ENCODE results near the gene PDE4D. TPM values are rescaled to one million over a fixed set of nuclear protein-coding genes. Genes with fewer than 3 reads are reported as not detected.

The PDE4D gene
- total RNA-seq, 1 experiment from 2014 or later, result 11.6 TPM

DNA sequence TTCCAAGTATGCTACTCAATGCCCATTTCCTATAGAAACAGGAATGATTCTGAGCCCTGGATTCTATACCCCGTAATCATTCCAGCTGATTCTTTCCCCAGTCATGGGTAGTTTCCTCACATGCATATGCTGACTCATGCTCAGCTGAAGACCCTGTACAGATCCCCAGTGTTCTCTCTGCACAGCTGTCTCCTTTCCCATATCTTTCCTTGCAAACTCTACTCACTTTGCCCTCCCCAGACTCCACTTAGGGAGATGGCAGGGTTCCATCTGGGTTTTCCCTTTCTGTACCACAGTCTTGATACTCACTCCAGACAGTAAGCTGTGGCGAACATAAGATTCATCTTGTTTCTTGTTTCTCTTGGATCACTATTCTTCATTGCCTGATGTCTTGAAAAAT, 953.1 kb downstream of the PDE4D start:
- Mint-ChIP-seq H3K4me3 (ENCODE audit: low read depth, unreplicated experiment) (no peak overlapping the region), H3K27ac (ENCODE audit: unreplicated experiment) (no peak overlapping the region), H3K9me3 (ENCODE audit: low read depth, unreplicated experiment) (no peaks in the 10 kb centered on the region), H3K36me3 (ENCODE audit: insufficient read depth, unreplicated experiment) (no peaks in the 10 kb centered on the region), H3K4me1 (ENCODE audit: low read depth, unreplicated experiment) (no peaks in the 10 kb centered on the region), H3K27me3 (ENCODE audit: unreplicated experiment) (peaks cover 4% of the 10 kb centered on the region)
- CTCF ChIA-PET, result no interaction called here
- no TSS peak for BruUV-seq (replicated peaks)
- no peak for DNase-seq
- intact Hi-C loops (cut with micrococcal nuclease; ENCODE audit: unreplicated experiment), result no loop called here
- TF ChIP-seq, protein P1, sequence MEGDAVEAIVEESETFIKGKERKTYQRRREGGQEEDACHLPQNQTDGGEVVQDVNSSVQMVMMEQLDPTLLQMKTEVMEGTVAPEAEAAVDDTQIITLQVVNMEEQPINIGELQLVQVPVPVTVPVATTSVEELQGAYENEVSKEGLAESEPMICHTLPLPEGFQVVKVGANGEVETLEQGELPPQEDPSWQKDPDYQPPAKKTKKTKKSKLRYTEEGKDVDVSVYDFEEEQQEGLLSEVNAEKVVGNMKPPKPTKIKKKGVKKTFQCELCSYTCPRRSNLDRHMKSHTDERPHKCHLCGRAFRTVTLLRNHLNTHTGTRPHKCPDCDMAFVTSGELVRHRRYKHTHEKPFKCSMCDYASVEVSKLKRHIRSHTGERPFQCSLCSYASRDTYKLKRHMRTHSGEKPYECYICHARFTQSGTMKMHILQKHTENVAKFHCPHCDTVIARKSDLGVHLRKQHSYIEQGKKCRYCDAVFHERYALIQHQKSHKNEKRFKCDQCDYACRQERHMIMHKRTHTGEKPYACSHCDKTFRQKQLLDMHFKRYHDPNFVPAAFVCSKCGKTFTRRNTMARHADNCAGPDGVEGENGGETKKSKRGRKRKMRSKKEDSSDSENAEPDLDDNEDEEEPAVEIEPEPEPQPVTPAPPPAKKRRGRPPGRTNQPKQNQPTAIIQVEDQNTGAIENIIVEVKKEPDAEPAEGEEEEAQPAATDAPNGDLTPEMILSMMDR (IDR thresholded peaks at IDR 0.05; ENCODE audit: unreplicated experiment), result no peak

DNA sequence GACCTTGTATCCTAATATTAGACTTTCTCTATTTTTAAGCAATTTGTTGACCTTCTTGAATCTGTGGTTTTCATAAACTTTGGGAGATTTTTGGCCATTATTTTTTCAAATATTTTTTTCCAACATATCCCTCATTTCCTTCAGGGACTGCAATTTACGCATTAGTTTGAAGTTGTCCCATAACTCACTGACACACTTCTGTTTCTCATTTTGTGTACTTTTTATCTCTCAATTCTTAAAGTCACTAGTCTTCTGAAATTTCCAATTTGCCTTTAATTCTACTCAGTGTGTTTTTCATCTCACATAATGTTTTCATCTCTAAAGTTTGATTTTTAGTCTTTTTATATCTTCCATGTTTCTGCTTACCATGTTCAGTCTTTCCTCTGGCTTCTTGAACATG, 953.9 kb downstream of the PDE4D start:
- intact Hi-C loops (cut with micrococcal nuclease; ENCODE audit: unreplicated experiment), result no loop called here
- BruUV-seq (replicated peaks), result no TSS peak
- H3K4me1 Mint-ChIP-seq (ENCODE audit: low read depth, unreplicated experiment), result no peaks in the 10 kb centered on the region
- H3K9me3 Mint-ChIP-seq (ENCODE audit: low read depth, unreplicated experiment), result no peaks in the 10 kb centered on the region
- no peaks in the 10 kb centered on the region for H3K36me3 Mint-ChIP-seq (ENCODE audit: insufficient read depth, unreplicated experiment)
- H3K27ac Mint-ChIP-seq (ENCODE audit: unreplicated experiment), result no peak overlapping the region
- TF ChIP-seq, protein P1 (IDR thresholded peaks at IDR 0.05; ENCODE audit: unreplicated experiment), result no peak
- no peak for DNase-seq
- CTCF ChIA-PET, result no interaction called here
- peaks cover 12% of the 10 kb centered on the region for H3K27me3 Mint-ChIP-seq (ENCODE audit: unreplicated experiment)
- no peak overlapping the region for H3K4me3 Mint-ChIP-seq (ENCODE audit: low read depth, unreplicated experiment)

DNA sequence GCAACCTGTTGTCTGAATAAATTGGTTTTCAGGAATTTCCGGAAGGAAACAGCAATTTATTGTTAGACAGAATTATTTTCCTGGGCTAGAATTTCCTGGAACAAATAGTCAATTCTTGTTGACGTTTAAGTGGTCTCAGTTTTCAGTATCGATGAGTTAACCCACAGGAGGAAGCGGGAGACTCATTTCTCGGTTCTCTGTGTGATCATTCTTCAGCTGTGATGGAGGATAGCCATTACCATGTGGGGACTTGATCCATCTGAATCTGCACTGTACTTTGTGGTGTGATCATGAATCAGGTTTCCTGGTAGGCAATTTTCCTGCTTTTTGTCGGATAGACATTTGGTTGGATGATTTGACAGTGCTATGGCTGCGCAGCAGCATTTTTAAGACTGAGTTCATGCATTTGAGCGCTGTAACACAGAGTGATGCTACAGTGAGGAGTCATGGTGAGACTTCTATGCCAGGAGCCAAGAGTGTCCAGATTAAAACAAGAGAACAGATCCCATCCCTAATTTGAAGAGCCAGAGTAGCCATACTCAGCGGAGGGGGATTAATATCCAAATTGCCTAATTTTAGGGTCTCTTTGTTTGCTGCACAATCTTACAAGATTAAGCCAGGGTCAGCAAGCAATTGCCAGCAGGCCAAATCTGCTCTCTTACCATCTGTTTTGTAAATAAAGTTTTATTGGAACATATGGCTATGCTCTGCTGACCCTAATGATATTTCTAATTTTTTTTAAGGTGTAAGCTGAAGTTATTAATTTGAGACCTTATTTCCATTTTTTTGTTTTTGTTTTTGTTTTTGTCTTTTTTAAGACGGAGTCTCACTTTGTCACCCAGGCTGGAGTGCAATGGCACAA, 954.7 kb downstream of the PDE4D start:
- intact Hi-C loops (cut with micrococcal nuclease; ENCODE audit: unreplicated experiment), result no loop called here
- CTCF ChIA-PET, result no interaction called here
- no peak overlapping the region for H3K4me3 Mint-ChIP-seq (ENCODE audit: low read depth, unreplicated experiment)
- H3K36me3 Mint-ChIP-seq (ENCODE audit: insufficient read depth, unreplicated experiment), result no peaks in the 10 kb centered on the region
- H3K4me1 Mint-ChIP-seq (ENCODE audit: low read depth, unreplicated experiment), result no peaks in the 10 kb centered on the region
- H3K27me3 Mint-ChIP-seq (ENCODE audit: unreplicated experiment), result peaks cover 16% of the 10 kb centered on the region
- TF ChIP-seq, protein P1 (IDR thresholded peaks at IDR 0.05; ENCODE audit: unreplicated experiment), result no peak
- DNase-seq, result no peak
- H3K27ac Mint-ChIP-seq (ENCODE audit: unreplicated experiment), result no peak overlapping the region
- no TSS peak for BruUV-seq (replicated peaks)
- H3K9me3 Mint-ChIP-seq (ENCODE audit: low read depth, unreplicated experiment), result no peaks in the 10 kb centered on the region

- intact Hi-C loops (cut with micrococcal nuclease; ENCODE audit: unreplicated experiment), result no loop called here
Observed at GRCh38 chr5:58937031-58937681, 956.4 kb downstream of the PDE4D start.

More at GRCh38 chr5:58937031-58937681, 956.4 kb downstream of the PDE4D start:
- Mint-ChIP-seq H3K27me3 (ENCODE audit: unreplicated experiment) (peaks cover 26% of the 10 kb centered on the region), H3K4me3 (ENCODE audit: low read depth, unreplicated experiment) (no peak overlapping the region), H3K9me3 (ENCODE audit: low read depth, unreplicated experiment) (no peaks in the 10 kb centered on the region), H3K36me3 (ENCODE audit: insufficient read depth, unreplicated experiment) (no peaks in the 10 kb centered on the region), H3K4me1 (ENCODE audit: low read depth, unreplicated experiment) (no peaks in the 10 kb centered on the region), H3K27ac (ENCODE audit: unreplicated experiment) (no peak overlapping the region)
- CTCF ChIA-PET, result no interaction called here
- TF ChIP-seq, protein P1 (IDR thresholded peaks at IDR 0.05; ENCODE audit: unreplicated experiment), result no peak
- no peak for DNase-seq
- BruUV-seq (replicated peaks), result no TSS peak

All from Calu3 (cell line).